HUES64 (cell line): ENCODE results near the gene POLR2F.

ENCODE experiments used
- H3K27ac ChIP-seq: 2 replicates; pipeline ENCODE4 v1.7.0; 2013; ENCODE audit warnings: low read depth, low read length, inconsistent platforms
- H3K27me3 ChIP-seq: 2 replicates; pipeline ENCODE4 v1.6.1; 2013; ENCODE audit warnings: mild to moderate bottlenecking, low read length; ENCODE audit not compliant: insufficient read depth
- H3K36me3 ChIP-seq: 2 replicates; pipeline ENCODE4 v1.6.1; 2013; ENCODE audit warnings: mild to moderate bottlenecking, low read length; ENCODE audit not compliant: insufficient read depth
- H3K4me1 ChIP-seq: 2 replicates; pipeline ENCODE4 v1.6.1; 2013; ENCODE audit warnings: mild to moderate bottlenecking, low read length, moderate library complexity; ENCODE audit not compliant: insufficient read depth
- H3K4me3 ChIP-seq: 2 replicates; pipeline ENCODE4 v1.5.1; 2013; ENCODE audit warnings: mild to moderate bottlenecking, low read length, moderate library complexity
- H3K9ac ChIP-seq: 2 replicates; pipeline ENCODE4 v1.6.1; 2013; ENCODE audit warnings: mild to moderate bottlenecking, low read depth, low read length
- H3K9me3 ChIP-seq: 2 replicates; pipeline ENCODE4 v1.6.1; 2013; ENCODE audit warnings: low read depth, low read length; ENCODE audit not compliant: insufficient read depth
- WGBS: fragments of 150-250, 120-280 bp; methylation state at CpG from one replicate; pipeline ENCODE4 v1.1.7; 2013; ENCODE audit warnings: missing lambda C conversion rate; 5-methylcytosine and 5-hydroxymethylcytosine counted together

POLR2F gene

DNA sequence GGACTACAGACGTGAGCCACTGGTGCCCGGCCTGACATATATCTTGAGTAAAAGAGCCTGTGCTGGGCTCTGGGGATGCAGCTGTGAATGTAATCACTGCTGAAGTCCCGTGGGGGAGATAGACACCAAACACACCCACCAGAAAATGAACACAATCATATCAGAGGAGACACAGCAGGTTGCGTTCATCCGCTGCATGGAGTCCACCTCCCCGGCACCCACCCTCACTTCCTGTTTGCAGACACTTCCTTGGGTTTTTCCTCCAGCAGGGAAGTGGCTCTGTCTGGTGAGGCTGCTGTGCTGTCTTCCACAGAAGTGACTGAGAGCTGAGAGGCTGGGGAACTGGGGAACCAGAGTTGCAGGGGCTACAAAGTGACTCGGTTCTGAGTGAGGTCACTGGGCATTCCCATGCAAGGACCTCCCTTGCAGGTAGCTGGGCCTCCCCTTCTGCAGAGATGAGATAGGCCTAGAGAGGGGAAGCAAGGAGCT lies 40.2 kb upstream of the POLR2F start:
- Histone ChIP-seq H3K27ac (no peak overlapping the region), H3K4me3 (no peak overlapping the region), H3K9me3 (no peaks in the 10 kb centered on the region), H3K36me3 (peaks cover 47% of the 10 kb centered on the region), H3K27me3 (no peaks in the 10 kb centered on the region), H3K9ac (no peak overlapping the region), H3K4me1 (peaks cover 18% of the 10 kb centered on the region)
- WGBS = 90% methylated on average over 7 of the region's 7 CpGs

DNA sequence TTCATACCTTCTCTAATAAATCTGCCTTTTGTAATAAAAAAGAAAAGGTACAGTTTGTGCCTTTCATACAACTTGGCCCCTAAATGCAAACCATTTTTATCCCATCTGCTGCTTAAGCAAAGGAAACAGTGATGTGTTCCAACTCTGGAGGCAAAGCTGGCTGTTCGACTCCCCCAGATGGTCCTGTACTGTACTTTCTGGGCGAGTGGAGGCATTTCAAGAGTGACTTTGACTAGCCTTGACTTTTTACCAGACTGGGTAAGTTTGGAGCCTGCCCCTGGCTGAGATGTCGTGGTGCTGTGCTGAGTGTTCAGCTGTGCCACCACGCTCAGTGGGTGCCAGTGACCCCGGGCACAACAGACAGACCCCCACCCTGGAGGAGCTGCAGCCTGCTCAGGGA lies 37.2 kb upstream of the POLR2F start:
- 96% methylated on average over 5 of the region's 5 CpGs for WGBS
- H3K9ac ChIP-seq = no peak overlapping the region
- H3K36me3 ChIP-seq = peaks cover 71% of the 10 kb centered on the region
- peaks cover 3% of the 10 kb centered on the region for H3K4me1 ChIP-seq
- H3K27me3 ChIP-seq = no peaks in the 10 kb centered on the region
- no peaks in the 10 kb centered on the region for H3K9me3 ChIP-seq
- no peak overlapping the region for H3K4me3 ChIP-seq
- H3K27ac ChIP-seq = no peak overlapping the region

DNA sequence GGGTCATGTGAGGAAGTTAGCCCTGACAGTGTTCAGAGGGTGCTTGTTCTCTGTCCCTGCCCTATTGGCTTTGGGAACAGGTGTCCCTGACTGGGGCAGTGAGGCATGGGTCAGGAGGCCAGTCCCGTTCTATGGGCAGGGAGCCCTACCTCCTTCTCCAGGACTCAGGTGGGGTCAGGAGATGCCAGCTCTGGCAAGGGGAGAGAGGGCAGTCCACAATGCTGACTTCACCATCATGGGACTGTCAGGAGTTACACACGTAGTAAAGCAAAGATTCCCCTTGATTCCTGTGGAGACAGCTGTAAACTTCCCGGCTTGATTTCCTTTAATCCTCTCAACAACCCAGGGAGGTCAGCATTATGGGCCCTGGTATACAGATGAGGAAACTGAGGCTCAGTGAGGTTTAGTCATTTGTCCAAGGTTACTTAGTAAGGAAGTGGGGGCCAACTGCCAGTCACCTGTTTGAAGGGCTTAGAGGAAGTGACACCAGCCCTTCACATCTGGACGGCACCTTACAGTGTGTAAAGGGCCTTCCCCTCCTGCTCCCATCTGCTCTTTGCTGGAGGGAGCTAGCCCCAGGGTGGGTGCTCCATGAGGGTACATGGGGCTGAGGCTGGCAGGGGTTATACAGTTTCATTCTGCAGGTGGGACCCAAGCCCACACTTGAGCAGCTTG lies 35.5 kb upstream of the POLR2F start:
- Histone ChIP-seq H3K36me3 (peaks cover 69% of the 10 kb centered on the region), H3K27ac (no peak overlapping the region), H3K4me1 (no peaks in the 10 kb centered on the region), H3K9me3 (no peaks in the 10 kb centered on the region), H3K27me3 (no peaks in the 10 kb centered on the region), H3K9ac (no peak overlapping the region), H3K4me3 (no peak overlapping the region)
- 91% methylated on average over 4 of the region's 4 CpGs for WGBS

DNA sequence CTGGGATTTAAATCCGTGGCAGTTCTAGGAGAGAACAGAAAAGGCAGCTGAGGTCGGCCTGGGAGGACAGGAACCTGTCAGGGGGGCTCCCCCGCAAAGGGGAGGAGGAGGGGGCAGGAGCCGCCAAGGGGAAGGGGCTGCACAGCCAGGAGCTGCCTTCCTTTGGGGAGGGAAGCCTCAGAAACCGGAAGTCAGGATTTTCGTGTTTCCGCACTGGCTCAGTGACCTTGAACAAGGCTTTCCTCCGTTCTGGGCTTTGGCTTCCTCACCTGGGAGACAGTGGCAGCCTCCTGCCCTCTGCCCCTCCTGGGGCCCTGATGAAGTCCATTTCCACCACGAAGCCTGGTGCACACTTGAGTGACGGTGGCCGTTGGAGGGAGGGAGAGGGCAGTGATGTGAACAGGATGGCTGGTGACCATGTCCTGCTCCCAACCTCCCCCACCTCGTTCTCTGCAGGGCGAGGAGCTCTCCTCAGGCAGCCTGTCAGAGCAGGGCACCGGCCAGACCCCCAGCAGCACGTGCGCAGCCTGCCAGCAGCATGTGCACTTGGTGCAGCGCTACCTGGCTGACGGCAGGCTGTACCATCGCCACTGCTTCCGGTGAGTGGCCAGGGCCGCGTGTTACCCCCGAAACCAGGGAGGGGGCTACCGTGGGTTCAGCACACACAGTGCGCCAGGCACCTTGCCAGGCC lies 34.8 kb upstream of the POLR2F start:
- peaks cover 63% of the 10 kb centered on the region for H3K36me3 ChIP-seq

DNA sequence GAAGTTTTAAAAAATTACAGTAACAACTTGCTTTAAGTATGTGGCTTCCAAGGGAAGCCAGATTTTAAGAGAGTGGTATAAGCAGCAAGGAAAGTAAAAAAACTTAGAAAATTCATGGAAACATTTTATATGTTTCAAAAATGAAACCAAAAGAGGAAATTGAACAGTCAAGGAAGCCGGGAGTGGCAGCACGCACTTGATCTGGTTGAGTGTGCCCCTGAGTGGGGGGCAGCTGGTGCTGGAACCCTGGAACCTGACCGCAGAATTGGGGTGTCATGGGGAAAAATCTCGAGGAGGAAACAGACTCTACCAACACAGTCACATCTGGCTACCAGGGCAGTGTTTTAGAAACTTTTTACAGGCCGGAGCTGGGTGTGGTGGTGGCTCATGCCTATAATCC lies 33.4 kb upstream of the POLR2F start:
- no peak overlapping the region for H3K4me3 ChIP-seq
- H3K27ac ChIP-seq = no peak overlapping the region
- peaks cover 62% of the 10 kb centered on the region for H3K36me3 ChIP-seq
- no peak overlapping the region for H3K9ac ChIP-seq
- no peaks in the 10 kb centered on the region for H3K27me3 ChIP-seq
- no peaks in the 10 kb centered on the region for H3K4me1 ChIP-seq
- no peaks in the 10 kb centered on the region for H3K9me3 ChIP-seq
- WGBS = 95% methylated on average over 5 of the region's 5 CpGs

More for the DNA sequence above, 34.8 kb upstream of the POLR2F start:
- Histone ChIP-seq H3K4me3 (no peak overlapping the region), H3K4me1 (no peaks in the 10 kb centered on the region), H3K27ac (no peak overlapping the region), H3K27me3 (no peaks in the 10 kb centered on the region), H3K9ac (no peak overlapping the region), H3K9me3 (no peaks in the 10 kb centered on the region)
- 94% methylated on average over 25 of the region's 25 CpGs for WGBS

DNA sequence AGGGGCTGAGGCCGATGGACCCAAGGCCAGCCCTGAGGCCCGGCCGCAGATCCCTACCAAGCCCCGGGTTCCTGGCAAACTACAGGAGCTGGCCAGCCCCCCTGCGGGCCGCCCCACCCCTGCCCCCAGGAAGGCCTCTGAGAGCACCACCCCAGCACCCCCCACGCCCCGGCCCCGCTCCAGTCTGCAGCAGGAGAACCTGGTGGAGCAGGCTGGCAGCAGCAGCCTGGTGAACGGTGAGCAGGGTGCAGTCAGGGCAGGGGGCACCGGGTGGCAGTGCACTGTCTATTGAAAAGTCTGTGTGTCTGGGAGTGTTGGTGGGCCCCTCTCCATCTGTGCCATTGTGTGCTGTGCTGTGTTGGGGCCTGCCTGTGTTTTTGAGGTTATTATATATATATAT lies 31.3 kb upstream of the POLR2F start:
- Histone ChIP-seq H3K4me1 (no peaks in the 10 kb centered on the region), H3K4me3 (no peak overlapping the region), H3K27ac (no peak overlapping the region), H3K36me3 (peaks cover 65% of the 10 kb centered on the region), H3K9ac (no peak overlapping the region), H3K27me3 (no peaks in the 10 kb centered on the region), H3K9me3 (no peaks in the 10 kb centered on the region)
- 95% methylated on average over 11 of the region's 11 CpGs for WGBS

DNA sequence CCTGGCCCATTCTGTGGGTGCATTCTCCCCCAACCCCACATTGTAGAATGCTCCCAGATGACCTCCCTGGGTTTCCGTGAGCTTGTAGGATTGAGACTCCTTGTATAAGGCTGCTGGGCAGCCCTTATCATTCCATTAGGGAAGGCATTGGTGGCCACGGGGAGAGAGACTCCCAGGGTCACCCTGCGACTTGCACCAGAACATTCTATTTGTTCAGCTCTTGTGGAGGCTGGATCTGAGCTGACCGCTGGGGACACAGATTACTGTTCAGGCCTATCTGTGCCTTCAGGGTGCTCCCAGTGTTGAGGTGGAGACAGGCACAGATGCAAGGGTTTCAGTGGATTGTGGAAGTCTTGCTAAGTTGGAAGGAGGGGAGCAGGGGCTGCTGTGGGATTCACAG lies 29.6 kb upstream of the POLR2F start:
- Histone ChIP-seq H3K4me3 (no peak overlapping the region), H3K4me1 (no peaks in the 10 kb centered on the region)
- WGBS = 92% methylated on average over 4 of the region's 4 CpGs

DNA sequence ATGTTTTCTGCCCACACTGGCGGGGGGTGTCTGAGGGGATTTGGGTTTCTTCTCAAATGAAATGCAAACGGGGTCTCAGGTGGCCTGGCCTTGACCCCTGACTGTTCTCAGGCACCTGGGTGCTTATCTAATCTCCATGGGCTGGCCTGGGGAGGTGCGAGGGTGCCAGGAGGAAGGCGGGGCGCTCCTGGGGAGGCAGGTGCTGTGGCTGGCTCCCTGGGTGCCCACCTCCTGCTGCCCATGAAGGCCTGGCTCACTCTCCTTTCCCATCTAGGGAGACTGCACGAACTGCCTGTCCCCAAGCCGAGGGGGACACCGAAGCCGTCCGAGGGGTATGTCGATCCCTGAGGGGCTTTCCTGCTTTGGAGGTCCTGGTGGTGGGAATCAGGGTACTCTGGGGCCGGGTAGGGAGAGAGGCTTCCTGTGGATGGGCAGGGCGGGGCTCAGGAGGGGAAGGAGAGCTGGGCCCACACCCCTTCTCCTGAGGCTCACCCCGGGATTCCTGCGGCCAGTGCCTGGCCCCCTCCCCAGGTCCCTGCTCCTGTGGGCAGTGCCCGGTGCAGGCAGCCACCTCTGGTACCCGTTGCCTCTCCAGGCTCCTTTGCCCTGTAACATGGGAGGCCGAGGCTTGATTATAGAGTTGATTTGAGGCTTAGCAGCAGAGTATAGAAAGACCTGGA lies 29.0 kb upstream of the POLR2F start:
- 93% methylated on average over 18 of the region's 18 CpGs for WGBS
- Histone ChIP-seq H3K27me3 (no peaks in the 10 kb centered on the region), H3K36me3 (peaks cover 60% of the 10 kb centered on the region), H3K4me3 (no peak overlapping the region), H3K9ac (no peak overlapping the region), H3K9me3 (no peaks in the 10 kb centered on the region), H3K27ac (no peak overlapping the region), H3K4me1 (no peaks in the 10 kb centered on the region)

More for the DNA sequence above, 29.6 kb upstream of the POLR2F start:
- H3K9me3 ChIP-seq = no peaks in the 10 kb centered on the region
- no peaks in the 10 kb centered on the region for H3K27me3 ChIP-seq
- no peak overlapping the region for H3K9ac ChIP-seq
- no peak overlapping the region for H3K27ac ChIP-seq
- H3K36me3 ChIP-seq = peaks cover 59% of the 10 kb centered on the region

DNA sequence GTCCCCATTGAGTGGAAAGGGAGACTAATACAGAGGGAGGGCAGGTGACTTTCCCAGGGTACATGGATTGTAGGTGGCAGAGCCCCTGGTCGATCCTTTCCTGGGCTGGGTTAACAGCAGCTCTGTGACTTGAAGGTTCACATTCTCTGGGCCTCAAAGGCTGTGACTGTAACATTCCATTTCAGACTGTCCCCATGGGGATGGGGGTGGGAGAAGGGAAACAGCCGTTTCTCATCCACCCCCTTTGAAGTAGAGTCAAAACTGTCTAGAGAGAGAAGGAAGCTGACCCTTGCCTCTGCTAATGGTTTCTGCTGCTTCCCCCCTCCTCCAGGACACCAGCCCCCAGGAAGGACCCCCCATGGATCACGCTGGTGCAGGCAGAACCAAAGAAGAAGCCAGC lies 28.2 kb upstream of the POLR2F start:
- 93% methylated on average over 3 of the region's 3 CpGs for WGBS
- H3K27me3 ChIP-seq = no peaks in the 10 kb centered on the region
- no peak overlapping the region for H3K9ac ChIP-seq
- H3K36me3 ChIP-seq = peaks cover 54% of the 10 kb centered on the region
- H3K27ac ChIP-seq = no peak overlapping the region
- no peak overlapping the region for H3K4me3 ChIP-seq
- H3K4me1 ChIP-seq = no peaks in the 10 kb centered on the region
- no peaks in the 10 kb centered on the region for H3K9me3 ChIP-seq

DNA sequence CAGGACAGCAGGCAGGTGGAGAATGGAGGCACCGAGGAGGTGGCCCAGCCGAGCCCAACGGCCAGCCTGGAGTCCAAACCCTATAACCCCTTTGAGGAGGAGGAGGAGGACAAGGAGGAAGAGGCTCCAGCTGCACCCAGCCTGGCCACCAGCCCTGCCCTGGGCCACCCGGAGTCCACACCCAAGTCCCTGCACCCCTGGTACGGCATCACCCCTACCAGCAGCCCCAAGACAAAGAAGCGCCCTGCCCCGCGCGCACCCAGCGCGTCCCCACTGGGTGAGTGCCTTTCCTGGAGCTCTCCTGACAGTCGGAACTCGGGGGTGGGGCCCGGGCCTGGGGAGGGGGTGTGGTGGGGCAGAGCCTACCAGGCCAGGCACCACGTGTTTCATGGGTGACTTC lies 27.7 kb upstream of the POLR2F start:
- WGBS = 96% methylated on average over 12 of the region's 15 CpGs
- no peak overlapping the region for H3K27ac ChIP-seq

DNA sequence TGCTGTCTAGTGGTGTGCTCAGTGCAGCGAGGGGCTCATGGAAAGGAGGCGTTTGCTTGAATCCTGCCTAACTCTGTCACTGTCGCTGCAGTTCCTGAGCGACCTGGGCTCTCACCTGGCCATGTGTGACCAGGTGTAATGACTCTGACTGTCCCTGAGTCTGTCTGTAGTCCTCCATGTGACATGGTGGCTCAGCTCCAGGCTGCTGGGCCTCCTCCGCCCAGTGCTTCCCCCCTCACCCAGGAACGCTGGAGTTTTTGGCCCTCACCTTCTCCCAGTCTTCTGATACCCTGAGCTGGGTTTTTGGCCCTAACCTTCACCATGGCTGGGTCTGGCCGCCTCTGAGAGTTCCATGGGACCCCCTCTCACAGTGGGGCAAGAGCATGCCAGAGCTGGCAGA lies 27.1 kb upstream of the POLR2F start:
- no peaks in the 10 kb centered on the region for H3K9me3 ChIP-seq
- no peak overlapping the region for H3K9ac ChIP-seq
- WGBS = 95% methylated on average over 7 of the region's 7 CpGs
- no peaks in the 10 kb centered on the region for H3K27me3 ChIP-seq
- no peak overlapping the region for H3K27ac ChIP-seq
- H3K36me3 ChIP-seq = peaks cover 48% of the 10 kb centered on the region
- H3K4me3 ChIP-seq = no peak overlapping the region
- H3K4me1 ChIP-seq = no peaks in the 10 kb centered on the region

More for the DNA sequence above, 27.7 kb upstream of the POLR2F start:
- Histone ChIP-seq H3K4me1 (no peaks in the 10 kb centered on the region), H3K36me3 (peaks cover 54% of the 10 kb centered on the region), H3K9me3 (no peaks in the 10 kb centered on the region), H3K9ac (no peak overlapping the region), H3K27me3 (no peaks in the 10 kb centered on the region), H3K4me3 (no peak overlapping the region)
